HEK293 (cell line): Measurements from ENCODE around the gene LRRC52.

ENCODE experiments used
- CTCF ChIP-seq: fragments of 450-650 bp; formaldehyde crosslinking; IDR thresholded peaks from 2 replicates; pipeline ENCODE4 v1.5.1; 2016; ENCODE audit warnings: missing biosample characterization, missing genetic modification characterization
- EGR2 ChIP-seq: fragments of 450-650 bp; formaldehyde crosslinking; IDR thresholded peaks from 2 replicates; pipeline ENCODE4 v1.5.1; 2016; ENCODE audit warnings: low read depth, missing biosample characterization, missing genetic modification characterization
- MYNN ChIP-seq: fragments of 450-650 bp; formaldehyde crosslinking; IDR thresholded peaks from 2 replicates; pipeline ENCODE4 v1.5.1; 2016; ENCODE audit warnings: missing biosample characterization, missing genetic modification characterization, borderline replicate concordance
- PRDM1 ChIP-seq: fragments of 450-650 bp; formaldehyde crosslinking; IDR thresholded peaks from 2 replicates; pipeline ENCODE4; 2016; ENCODE audit warnings: missing biosample characterization, missing genetic modification characterization
- ZBTB11 ChIP-seq: fragments of 450-650 bp; formaldehyde crosslinking; conservative IDR thresholded peaks from 2 replicates; pipeline ENCODE4 v1.5.1; 2016; ENCODE audit warnings: low read depth, missing biosample characterization, missing genetic modification characterization
- ZBTB44 ChIP-seq: fragments of 450-650 bp; IDR thresholded peaks from 2 replicates; pipeline ENCODE4 v1.5.1; 2018; ENCODE audit warnings: missing biosample characterization, mild to moderate bottlenecking, missing genetic modification characterization
- ZNF140 ChIP-seq: fragments of 450-650 bp; formaldehyde crosslinking; IDR thresholded peaks from 2 replicates; pipeline ENCODE4 v1.5.1; 2016; ENCODE audit warnings: missing biosample characterization, missing genetic modification characterization
- ZNF18 ChIP-seq: fragments of 450-650 bp; formaldehyde crosslinking; IDR thresholded peaks from 2 replicates; pipeline ENCODE4 v1.5.1; 2016; ENCODE audit warnings: missing biosample characterization, missing genetic modification characterization
- ZNF501 ChIP-seq: fragments of 450-650 bp; formaldehyde crosslinking; IDR thresholded peaks from 2 replicates; pipeline ENCODE4 v1.5.1; 2016; ENCODE audit warnings: missing biosample characterization, missing genetic modification characterization
- ZNF596 ChIP-seq: fragments of 450-650 bp; IDR thresholded peaks from 2 replicates; pipeline ENCODE4 v1.5.0; 2018; ENCODE audit warnings: missing biosample characterization, mild to moderate bottlenecking, missing genetic modification characterization, moderate library complexity
- ZNF701 ChIP-seq: fragments of 450-650 bp; formaldehyde crosslinking; IDR thresholded peaks from 2 replicates; pipeline ENCODE4 v1.5.1; 2016; ENCODE audit warnings: missing biosample characterization, missing genetic modification characterization
- TF ChIP-seq, protein P1 (sequence below): fragments of 450-650 bp; formaldehyde crosslinking; IDR thresholded peaks from 2 replicates; pipeline ENCODE4 v1.5.1; 2016; ENCODE audit warnings: missing biosample characterization, missing genetic modification characterization
- TF ChIP-seq, protein P2 (sequence below): fragments of 450-650 bp; formaldehyde crosslinking; IDR thresholded peaks from 2 replicates; pipeline ENCODE4 v1.5.1; 2016; ENCODE audit warnings: missing biosample characterization, missing genetic modification characterization

- TF ChIP-seq ZNF701 (tag by site-specific recombination) = no peak
- TF ChIP-seq CTCF = no peak
- TF ChIP-seq, protein P1, sequence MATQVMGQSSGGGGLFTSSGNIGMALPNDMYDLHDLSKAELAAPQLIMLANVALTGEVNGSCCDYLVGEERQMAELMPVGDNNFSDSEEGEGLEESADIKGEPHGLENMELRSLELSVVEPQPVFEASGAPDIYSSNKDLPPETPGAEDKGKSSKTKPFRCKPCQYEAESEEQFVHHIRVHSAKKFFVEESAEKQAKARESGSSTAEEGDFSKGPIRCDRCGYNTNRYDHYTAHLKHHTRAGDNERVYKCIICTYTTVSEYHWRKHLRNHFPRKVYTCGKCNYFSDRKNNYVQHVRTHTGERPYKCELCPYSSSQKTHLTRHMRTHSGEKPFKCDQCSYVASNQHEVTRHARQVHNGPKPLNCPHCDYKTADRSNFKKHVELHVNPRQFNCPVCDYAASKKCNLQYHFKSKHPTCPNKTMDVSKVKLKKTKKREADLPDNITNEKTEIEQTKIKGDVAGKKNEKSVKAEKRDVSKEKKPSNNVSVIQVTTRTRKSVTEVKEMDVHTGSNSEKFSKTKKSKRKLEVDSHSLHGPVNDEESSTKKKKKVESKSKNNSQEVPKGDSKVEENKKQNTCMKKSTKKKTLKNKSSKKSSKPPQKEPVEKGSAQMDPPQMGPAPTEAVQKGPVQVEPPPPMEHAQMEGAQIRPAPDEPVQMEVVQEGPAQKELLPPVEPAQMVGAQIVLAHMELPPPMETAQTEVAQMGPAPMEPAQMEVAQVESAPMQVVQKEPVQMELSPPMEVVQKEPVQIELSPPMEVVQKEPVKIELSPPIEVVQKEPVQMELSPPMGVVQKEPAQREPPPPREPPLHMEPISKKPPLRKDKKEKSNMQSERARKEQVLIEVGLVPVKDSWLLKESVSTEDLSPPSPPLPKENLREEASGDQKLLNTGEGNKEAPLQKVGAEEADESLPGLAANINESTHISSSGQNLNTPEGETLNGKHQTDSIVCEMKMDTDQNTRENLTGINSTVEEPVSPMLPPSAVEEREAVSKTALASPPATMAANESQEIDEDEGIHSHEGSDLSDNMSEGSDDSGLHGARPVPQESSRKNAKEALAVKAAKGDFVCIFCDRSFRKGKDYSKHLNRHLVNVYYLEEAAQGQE (tag by site-specific recombination) = no peak
- TF ChIP-seq ZNF501 (tag by site-specific recombination) = no peak
- TF ChIP-seq PRDM1 (tag by site-specific recombination) = no peak
- no peak for TF ChIP-seq ZNF18 (tag by site-specific recombination)
- TF ChIP-seq, protein P2, sequence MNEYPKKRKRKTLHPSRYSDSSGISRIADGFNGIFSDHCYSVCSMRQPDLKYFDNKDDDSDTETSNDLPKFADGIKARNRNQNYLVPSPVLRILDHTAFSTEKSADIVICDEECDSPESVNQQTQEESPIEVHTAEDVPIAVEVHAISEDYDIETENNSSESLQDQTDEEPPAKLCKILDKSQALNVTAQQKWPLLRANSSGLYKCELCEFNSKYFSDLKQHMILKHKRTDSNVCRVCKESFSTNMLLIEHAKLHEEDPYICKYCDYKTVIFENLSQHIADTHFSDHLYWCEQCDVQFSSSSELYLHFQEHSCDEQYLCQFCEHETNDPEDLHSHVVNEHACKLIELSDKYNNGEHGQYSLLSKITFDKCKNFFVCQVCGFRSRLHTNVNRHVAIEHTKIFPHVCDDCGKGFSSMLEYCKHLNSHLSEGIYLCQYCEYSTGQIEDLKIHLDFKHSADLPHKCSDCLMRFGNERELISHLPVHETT (tag by site-specific recombination) = no peak
- TF ChIP-seq EGR2 (tag by site-specific recombination) = no peak
- no peak for TF ChIP-seq MYNN (tag by site-specific recombination)
- TF ChIP-seq ZNF140 (tag by site-specific recombination) = no peak
- no peak for TF ChIP-seq ZBTB11 (tag by site-specific recombination)
- TF ChIP-seq ZBTB44 (tag by site-specific recombination) = no peak
- no peak for TF ChIP-seq ZNF596 (tag by site-specific recombination)
Observed at GRCh38 chr1:165576536-165576935, 32.7 kb downstream of the LRRC52 start.
